IMR-90 (cell line): ENCODE data around the gene IER5L. TPM values are rescaled to one million over a fixed set of nuclear protein-coding genes. Genes with fewer than 3 reads are reported as not detected.

Experiments used
- ATAC-seq: fragments of 200-7000 bp; cut with Tn5 transposase; 2 replicates; pipeline ENCODE4 v1.9.1; 2020; ENCODE audit warnings: low read depth, mild to moderate bottlenecking, moderate library complexity
- BruUV-seq: library from RNA; stranded (reverse); fragments of 400-500 nt; replicated peaks from 2 replicates; lab custom pipeline; 2021; lab: Mats Ljungman, UMichigan
- CTCF ChIA-PET: fragments of 300-600 bp; formaldehyde crosslinking; extraction: SDS; loops from one replicate; lab custom pipeline; 2021; ENCODE audit warnings: antibody characterized with exemption; lab: Yijun Ruan, JAX
- POLR2A ChIA-PET: fragments of 300-600 bp; sonication (Branson Sonifier 250); formaldehyde crosslinking; loops from one replicate; lab custom pipeline; 2022; ENCODE audit warnings: antibody characterized with exemption; ENCODE audit not compliant: unreplicated experiment; lab: Charles Lee
- DNase-seq: peaks from one replicate; pipeline ENCODE4 v3.0.0; 2013
- H2AFZ ChIP-seq: replicated peaks from 2 replicates; pipeline ENCODE3; 2013; ENCODE audit warnings: low read length, mild to moderate bottlenecking; ENCODE audit not compliant: poor library complexity
- H2AK5ac ChIP-seq: 2 replicates; pipeline ENCODE4 v1.6.1; 2013; ENCODE audit warnings: low read depth, low read length, inconsistent platforms
- H2AK9ac ChIP-seq: replicated peaks from 2 replicates; pipeline ENCODE3; 2013; ENCODE audit warnings: mild to moderate bottlenecking, low read depth, low read length, moderate library complexity; ENCODE audit not compliant: poor library complexity
- H2BK120ac ChIP-seq: 2 replicates; pipeline ENCODE4 v1.6.1; 2013; ENCODE audit warnings: low read depth, low read length, inconsistent platforms
- H2BK15ac ChIP-seq: 3 replicates; pipeline ENCODE4 v1.6.1; 2013; ENCODE audit warnings: low read depth, low read length, inconsistent platforms
- H2BK20ac ChIP-seq: 2 replicates; pipeline ENCODE4 v1.6.1; 2013; ENCODE audit warnings: low read depth, mild to moderate bottlenecking, inconsistent platforms, low read length, moderate library complexity
- H2BK5ac ChIP-seq: 2 replicates; pipeline ENCODE4 v1.6.1; 2013; ENCODE audit warnings: mild to moderate bottlenecking, low read depth, low read length, inconsistent platforms; ENCODE audit not compliant: poor library complexity, severe bottlenecking
- H3K14ac ChIP-seq: replicated peaks from 2 replicates; pipeline ENCODE4 v1.6.1; 2013; ENCODE audit warnings: low read depth, low read length, inconsistent platforms
- H3K18ac ChIP-seq: 2 replicates; pipeline ENCODE4 v1.6.1; 2013; ENCODE audit warnings: low read depth, low read length, control low read depth
- H3K23ac ChIP-seq: 2 replicates; pipeline ENCODE4 v1.6.1; 2013; ENCODE audit warnings: low read depth, low read length, inconsistent platforms
- H3K27ac ChIP-seq: 2 replicates; pipeline ENCODE4 v1.5.1; 2013; ENCODE audit warnings: mild to moderate bottlenecking, control low read depth, low read length; ENCODE audit not compliant: insufficient read depth
- H3K27me3 ChIP-seq: 2 replicates; pipeline ENCODE4 v1.6.1; 2013; ENCODE audit warnings: low read length; ENCODE audit not compliant: control insufficient read depth, insufficient read depth
- H3K36me3 ChIP-seq: 2 replicates; pipeline ENCODE4 v1.6.1; 2013; ENCODE audit warnings: low read length, mixed read lengths; ENCODE audit not compliant: control insufficient read depth, insufficient read depth
- H3K4ac ChIP-seq: 2 replicates; pipeline ENCODE4 v1.6.1; 2013; ENCODE audit warnings: low read depth, low read length, inconsistent platforms
- H3K4me1 ChIP-seq: 2 replicates; pipeline ENCODE4 v1.6.1; 2013; ENCODE audit warnings: low read length, mixed read lengths; ENCODE audit not compliant: control insufficient read depth, insufficient read depth
- H3K4me2 ChIP-seq: 2 replicates; pipeline ENCODE4 v1.6.1; 2013; ENCODE audit warnings: low read depth, mild to moderate bottlenecking, control low read depth, low read length, moderate library complexity
- H3K4me3 ChIP-seq: 2 replicates; pipeline ENCODE4 v1.5.1; 2013; ENCODE audit warnings: low read depth, mild to moderate bottlenecking, control low read depth, low read length, moderate library complexity; ENCODE audit not compliant: insufficient read depth
- H3K56ac ChIP-seq: 2 replicates; pipeline ENCODE4 v1.6.1; 2013; ENCODE audit warnings: low read length, inconsistent platforms; ENCODE audit not compliant: insufficient read depth; ENCODE audit errors: extremely low read depth
- H3K79me1 ChIP-seq, 2 experiments: 2 replicates each; pipeline ENCODE4 v1.6.1; 2013; ENCODE audit warnings: low read length in 2 of 2, inconsistent platforms in 1 of 2, low read depth in 1 of 2
- H3K9ac ChIP-seq: 2 replicates; pipeline ENCODE4 v1.6.1; 2013; ENCODE audit warnings: low read depth, low read length, control low read depth
- H3K9me1 ChIP-seq: 2 replicates; pipeline ENCODE4 v1.6.1; 2013; ENCODE audit warnings: low read length, inconsistent platforms; ENCODE audit not compliant: insufficient read depth
- H3K9me3 ChIP-seq: 2 replicates; pipeline ENCODE4 v1.6.1; 2013; ENCODE audit warnings: low read length; ENCODE audit not compliant: control insufficient read depth, insufficient read depth
- H4K20me1 ChIP-seq: 2 replicates; pipeline ENCODE4 v1.6.1; 2013; ENCODE audit warnings: low read length, inconsistent platforms; ENCODE audit not compliant: insufficient read depth
- H4K5ac ChIP-seq: 2 replicates; pipeline ENCODE4 v1.6.1; 2013; ENCODE audit warnings: mild to moderate bottlenecking, low read depth, low read length, control low read depth
- H4K8ac ChIP-seq, 2 experiments: 2 replicates each; pipeline ENCODE4 v1.6.1; 2013; ENCODE audit warnings: low read depth in 2 of 2, low read length in 2 of 2, control low read depth in 1 of 2, inconsistent platforms in 1 of 2
- H4K91ac ChIP-seq: 2 replicates; pipeline ENCODE4 v1.6.1; 2013; ENCODE audit warnings: low read depth, low read length, inconsistent platforms; ENCODE audit not compliant: insufficient read depth
- BHLHE40 ChIP-seq: fragments of 150-350 bp; IDR thresholded peaks from 2 replicates; pipeline ENCODE4 v1.6.1; 2016; ENCODE audit warnings: mild to moderate bottlenecking, low read depth, low read length
- CEBPB ChIP-seq: IDR thresholded peaks from 2 replicates; pipeline ENCODE4 v1.6.1; 2012; ENCODE audit warnings: low read depth, low read length, improper control_type of control experiment
- CTCF ChIP-seq: conservative IDR thresholded peaks from 2 replicates; pipeline ENCODE4 v1.5.1; 2012; ENCODE audit warnings: mild to moderate bottlenecking, low read depth, low read length, improper control_type of control experiment
- FOS ChIP-seq: fragments of 150-350 bp; IDR thresholded peaks from 2 replicates; pipeline ENCODE4 v1.6.1; 2016; ENCODE audit warnings: low read depth, low read length
- MAFK ChIP-seq: IDR thresholded peaks from 2 replicates; pipeline ENCODE4 v1.6.1; 2012; ENCODE audit warnings: low read depth, low read length, improper control_type of control experiment
- NFE2L2 ChIP-seq: fragments of 150-350 bp; IDR thresholded peaks from 2 replicates; pipeline ENCODE4 v1.6.1; 2016; ENCODE audit warnings: low read depth, mild to moderate bottlenecking, low read length
- RAD21 ChIP-seq: IDR thresholded peaks from 2 replicates; pipeline ENCODE4 v1.6.1; 2012; ENCODE audit warnings: low read length, improper control_type of control experiment
- RCOR1 ChIP-seq: IDR thresholded peaks from 2 replicates; pipeline ENCODE4 v1.6.1; 2012; ENCODE audit warnings: mild to moderate bottlenecking, low read length, improper control_type of control experiment; ENCODE audit not compliant: insufficient replicate concordance
- RFX5 ChIP-seq: IDR thresholded peaks from 2 replicates; pipeline ENCODE4 v1.8.0; 2012; ENCODE audit warnings: low read depth, mild to moderate bottlenecking, low read length, moderate library complexity
- SMC3 ChIP-seq: fragments of 150-350 bp; IDR thresholded peaks from 2 replicates; pipeline ENCODE4 v1.6.1; 2016; ENCODE audit warnings: low read depth, mild to moderate bottlenecking, antibody characterized with exemption, low read length, moderate library complexity
- WGBS, 2 experiments: methylation state at CpG; one replicate each; pipeline versions ENCODE4 v1.1.5 to v1.1.7; 2013; ENCODE audit warnings: missing lambda C conversion rate in 2 of 2; ENCODE audit not compliant: insufficient read length in 1 of 2; ENCODE audit errors: extremely low coverage in 2 of 2; 5-methylcytosine and 5-hydroxymethylcytosine counted together
- dilution Hi-C: fragments of 300-500 bp; cut with HindIII; formaldehyde crosslinking; loops from one replicate; pipeline ENCODE4 v1.14.3; 2018; ENCODE audit warnings: low sequenced_read_pairs; ENCODE audit not compliant: unreplicated experiment
- in situ Hi-C: fragments of 300-500 bp; cut with MboI; formaldehyde crosslinking; loops from 3 replicates; pipeline ENCODE4 v1.14.3; 2019; ENCODE audit warnings: low sequenced_read_pairs, inconsistent platforms, mixed read lengths
- intact Hi-C: fragments of 100-400 bp; cut with micrococcal nuclease; formaldehyde crosslinking; loops from 2 replicates; pipeline ENCODE4 v1.10.0; 2022
- polyA plus RNA-seq, 3 experiments: library from polyadenylated mRNA; depleted of rRNA; stranded (reverse); fragments of >200 nt; gene quantifications; 2 replicates each; pipeline ENCODE4 v1.2.3, GENCODE V29; 2012; ENCODE audit warnings: low replicate concordance in 1 of 3
- total RNA-seq: library from RNA; depleted of rRNA; stranded (reverse); fragments of >200 nt; gene quantifications from 2 replicates; pipeline ENCODE4 v1.2.3, GENCODE V29; 2012
- TF ChIP-seq, protein P1 (sequence below): fragments of 150-350 bp; IDR thresholded peaks from 2 replicates; pipeline ENCODE4 v1.6.1; 2016; ENCODE audit warnings: low read depth, mild to moderate bottlenecking, low read length, moderate library complexity, borderline replicate concordance

IER5L gene
- total and polyA plus RNA-seq, 2 of the 4 experiments (the other 2 are of a cell fraction) = 12.5 to 13.4 TPM

DNA sequence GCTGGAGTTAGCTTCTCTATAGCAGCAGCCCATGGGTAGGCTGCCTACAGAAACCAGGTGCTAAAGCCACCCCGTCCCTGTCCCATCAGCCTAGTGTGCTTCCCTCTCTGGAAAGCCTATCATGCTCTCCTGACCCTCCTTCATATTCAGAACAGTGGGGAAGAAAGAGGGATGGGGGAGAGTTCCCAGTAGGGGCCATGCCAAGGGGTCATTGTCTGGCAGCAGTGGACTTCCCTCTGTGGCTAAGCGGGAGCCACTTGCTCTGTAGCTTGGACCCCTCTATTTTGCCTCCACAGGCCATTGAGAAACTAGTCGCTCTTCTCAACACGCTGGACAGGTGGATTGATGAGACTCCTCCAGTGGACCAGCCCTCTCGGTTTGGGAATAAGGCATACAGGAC, 49.4 kb downstream of the IER5L start:
- WGBS, 2 experiments = 71% methylated on average over 1 of the region's 5 CpGs; no CpG with 5 or more reads in 1 of the 2 experiments
- no peak overlapping the region for H3K27ac ChIP-seq
- H2AK5ac ChIP-seq = no peak overlapping the region
- H2BK20ac ChIP-seq = no peak overlapping the region
- CTCF ChIA-PET = interaction anchor here (0.7 kb wide), 1 partner anchor 468 kb away, joined by 4 read pairs; no protein-coding TSS in a partner anchor
- intact Hi-C loops = no loop called here
- H3K14ac ChIP-seq = no peak overlapping the region
- H2BK15ac ChIP-seq = no peak overlapping the region
- no peak overlapping the region for H2AK9ac ChIP-seq
- H3K79me1 ChIP-seq = peaks cover 15 to 61% of the 10 kb centered on the region in 2 experiments; a peak in 3 of 4 replicates
- no peak overlapping the region for H4K91ac ChIP-seq
- TF ChIP-seq RAD21 (no peak), FOS (no peak), CTCF (no peak), RFX5 (no peak), NFE2L2 (no peak), RCOR1 (no peak), BHLHE40 (no peak), MAFK (no peak), SMC3 (no peak), CEBPB (no peak)
- TF ChIP-seq, protein P1, sequence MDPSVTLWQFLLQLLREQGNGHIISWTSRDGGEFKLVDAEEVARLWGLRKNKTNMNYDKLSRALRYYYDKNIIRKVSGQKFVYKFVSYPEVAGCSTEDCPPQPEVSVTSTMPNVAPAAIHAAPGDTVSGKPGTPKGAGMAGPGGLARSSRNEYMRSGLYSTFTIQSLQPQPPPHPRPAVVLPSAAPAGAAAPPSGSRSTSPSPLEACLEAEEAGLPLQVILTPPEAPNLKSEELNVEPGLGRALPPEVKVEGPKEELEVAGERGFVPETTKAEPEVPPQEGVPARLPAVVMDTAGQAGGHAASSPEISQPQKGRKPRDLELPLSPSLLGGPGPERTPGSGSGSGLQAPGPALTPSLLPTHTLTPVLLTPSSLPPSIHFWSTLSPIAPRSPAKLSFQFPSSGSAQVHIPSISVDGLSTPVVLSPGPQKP = no peak
- in situ Hi-C loops = no loop called here
- peaks cover 34% of the 10 kb centered on the region for H3K36me3 ChIP-seq
- no peak overlapping the region for H3K4ac ChIP-seq
- dilution Hi-C loops = no loop called here
- H3K4me3 ChIP-seq = no peak overlapping the region
- no peak overlapping the region for H4K8ac ChIP-seq
- BruUV-seq = no TSS peak
- H3K4me1 ChIP-seq = no peaks in the 10 kb centered on the region
- peaks cover 8% of the 10 kb centered on the region; the same call in 1 of the 2 replicates for H3K9me1 ChIP-seq
- H4K20me1 ChIP-seq = no peaks in the 10 kb centered on the region; the same call in 1 of the 2 replicates
- no peak overlapping the region for H3K56ac ChIP-seq
- H3K27me3 ChIP-seq = no peaks in the 10 kb centered on the region
- ATAC-seq (no peak), DNase-seq (no peak)
- POLR2A ChIA-PET = interaction anchor here (0.6 kb wide), 1 partner anchor 420 kb away, joined by 4 read pairs; no protein-coding TSS in a partner anchor
- H2BK120ac ChIP-seq = no peak overlapping the region
- H4K5ac ChIP-seq = no peak overlapping the region
- H2AFZ ChIP-seq = no peak overlapping the region
- no peak overlapping the region for H3K18ac ChIP-seq
- no peak overlapping the region for H2BK5ac ChIP-seq
- no peak overlapping the region for H3K9ac ChIP-seq
- H3K4me2 ChIP-seq = no peak overlapping the region
- no peaks in the 10 kb centered on the region for H3K9me3 ChIP-seq
- no peak overlapping the region for H3K23ac ChIP-seq
